ENCODE data around the gene NR6A1. TPM values are rescaled to one million over a fixed set of nuclear protein-coding genes. Genes with fewer than 3 reads are reported as not detected.

The NR6A1 gene
- total RNA-seq, 2 experiments from 2014 or later, result not detected

- Mint-ChIP-seq H3K4me1 (ENCODE audit: low read depth) (no peaks in the 10 kb centered on the region), H3K9me3 (no peaks in the 10 kb centered on the region), H3K27me3 (no peaks in the 10 kb centered on the region), H3K27ac (no peak overlapping the region), H3K4me3 (no peak overlapping the region), H3K36me3 (ENCODE audit: low read depth) (no peaks in the 10 kb centered on the region)
- POLR2A ChIA-PET, result no interaction called here
- H3K27me3 ChIP-seq (ENCODE audit: control insufficient read depth in 1 of 2, insufficient read depth in 2 of 2, low read length in 2 of 2), result no peaks in the 10 kb centered on the region
- DNase-seq, result no peak
- TF ChIP-seq CTCF (IDR thresholded peaks at IDR 0.05), result no peak
- no peak for ATAC-seq (ENCODE audit: poor library complexity)
- peaks cover 0 to 5% of the 10 kb centered on the region in 2 experiments for H3K9me3 ChIP-seq (ENCODE audit: control insufficient read depth in 1 of 2, insufficient read depth in 1 of 2, low read length in 2 of 2)
- intact Hi-C loops (cut with DNase I, micrococcal nuclease), result no loop called here
- H3K4me1 ChIP-seq (ENCODE audit: insufficient read depth, low read length), result no peaks in the 10 kb centered on the region
- no peak overlapping the region for H3K27ac ChIP-seq (ENCODE audit: low read depth in 1 of 2, low read length in 2 of 2)
- H3K4me3 ChIP-seq (ENCODE audit: low read length), result no peak overlapping the region
- CTCF ChIA-PET, result no interaction called here
- H3K36me3 ChIP-seq (ENCODE audit: insufficient read depth, low read length), result no peaks in the 10 kb centered on the region
Observed at GRCh38 chr9:124513376-124513994, 257.6 kb downstream of the NR6A1 start.

GRCh38 chr9:124512806-124513204 is 258.3 kb downstream of the NR6A1 start:
- ChIA-PET CTCF (no interaction called here), POLR2A (no interaction called here)
- Histone ChIP-seq H3K4me1 (ENCODE audit: insufficient read depth, low read length) (no peaks in the 10 kb centered on the region), H3K36me3 (ENCODE audit: insufficient read depth, low read length) (no peaks in the 10 kb centered on the region), H3K27ac (ENCODE audit: low read depth in 1 of 2, low read length in 2 of 2) (no peak overlapping the region), H3K27me3 (ENCODE audit: control insufficient read depth in 1 of 2, insufficient read depth in 2 of 2, low read length in 2 of 2) (peaks cover 0 to 5% of the 10 kb centered on the region in 2 experiments), H3K9me3 (ENCODE audit: control insufficient read depth in 1 of 2, insufficient read depth in 1 of 2, low read length in 2 of 2) (peaks cover 0 to 5% of the 10 kb centered on the region in 2 experiments), H3K4me3 (ENCODE audit: low read length) (no peak overlapping the region)
- Mint-ChIP-seq H3K4me1 (ENCODE audit: low read depth) (no peaks in the 10 kb centered on the region), H3K27ac (no peak overlapping the region), H3K4me3 (no peak overlapping the region), H3K27me3 (no peaks in the 10 kb centered on the region), H3K36me3 (ENCODE audit: low read depth) (no peaks in the 10 kb centered on the region), H3K9me3 (no peaks in the 10 kb centered on the region)
- DNase-seq (no peak), ATAC-seq (ENCODE audit: poor library complexity) (no peak)
- intact Hi-C loops (cut with DNase I, micrococcal nuclease), result no loop called here
- TF ChIP-seq CTCF (IDR thresholded peaks at IDR 0.05), result no peak

- DNase-seq, result no peak
- Mint-ChIP-seq H3K9me3 (no peaks in the 10 kb centered on the region), H3K27ac (no peak overlapping the region), H3K4me3 (no peak overlapping the region), H3K4me1 (ENCODE audit: low read depth) (no peaks in the 10 kb centered on the region), H3K27me3 (no peaks in the 10 kb centered on the region), H3K36me3 (ENCODE audit: low read depth) (no peaks in the 10 kb centered on the region)
- no peak overlapping the region for H3K4me3 ChIP-seq (ENCODE audit: low read length)
- H3K27ac ChIP-seq (ENCODE audit: low read depth in 1 of 2, low read length in 2 of 2), result no peak overlapping the region
- TF ChIP-seq CTCF (IDR thresholded peaks at IDR 0.05), result no peak
- H3K9me3 ChIP-seq (ENCODE audit: control insufficient read depth in 1 of 2, insufficient read depth in 1 of 2, low read length in 2 of 2), result peaks cover 0 to 2% of the 10 kb centered on the region in 2 experiments
- H3K27me3 ChIP-seq (ENCODE audit: control insufficient read depth in 1 of 2, insufficient read depth in 2 of 2, low read length in 2 of 2), result peaks cover 0 to 9% of the 10 kb centered on the region in 2 experiments
- H3K4me1 ChIP-seq (ENCODE audit: insufficient read depth, low read length), result no peaks in the 10 kb centered on the region
- no peaks in the 10 kb centered on the region for H3K36me3 ChIP-seq (ENCODE audit: insufficient read depth, low read length)
- POLR2A ChIA-PET, result no interaction called here
- no peak for ATAC-seq (ENCODE audit: poor library complexity)
- intact Hi-C loops (cut with DNase I, micrococcal nuclease), result no loop called here
- CTCF ChIA-PET, result no interaction called here
Observed at GRCh38 chr9:124511891-124512805, 259.0 kb downstream of the NR6A1 start.
